Measurements from ENCODE around the gene SLC2A9.

The SLC2A9 gene

GRCh38 chr4:9880406-9881197 lies 140.7 kb downstream of the SLC2A9 start:
- no peak for DNase-seq

GRCh38 chr4:9877123-9877522 lies 144.2 kb downstream of the SLC2A9 start:
- DNase-seq = no peak

DNA sequence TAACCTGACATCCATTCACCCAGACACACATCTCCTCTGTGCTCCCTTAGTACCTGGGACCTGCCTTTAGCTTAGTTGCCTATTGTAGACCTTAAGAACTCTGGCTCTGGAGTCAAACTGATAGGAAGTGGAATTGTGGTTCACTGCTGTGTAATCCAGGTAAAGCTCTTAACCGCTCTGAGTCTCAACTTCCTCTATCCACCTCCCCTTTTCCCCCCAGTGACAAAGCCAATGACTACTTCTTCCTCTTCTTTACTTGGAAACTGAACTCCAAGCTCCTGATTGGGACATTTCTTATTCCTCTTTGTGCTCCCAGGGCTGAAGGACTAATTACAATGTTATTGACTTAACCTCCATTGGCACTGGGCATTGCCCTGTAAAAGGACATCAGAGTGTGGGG lies 145.8 kb downstream of the SLC2A9 start:
- no peak for DNase-seq

GRCh38 chr4:9874385-9874784 lies 146.9 kb downstream of the SLC2A9 start:
- DNase-seq = no peak

- DNase-seq = no peak
Observed at GRCh38 chr4:9870165-9870790, 151.0 kb downstream of the SLC2A9 start.

DNA sequence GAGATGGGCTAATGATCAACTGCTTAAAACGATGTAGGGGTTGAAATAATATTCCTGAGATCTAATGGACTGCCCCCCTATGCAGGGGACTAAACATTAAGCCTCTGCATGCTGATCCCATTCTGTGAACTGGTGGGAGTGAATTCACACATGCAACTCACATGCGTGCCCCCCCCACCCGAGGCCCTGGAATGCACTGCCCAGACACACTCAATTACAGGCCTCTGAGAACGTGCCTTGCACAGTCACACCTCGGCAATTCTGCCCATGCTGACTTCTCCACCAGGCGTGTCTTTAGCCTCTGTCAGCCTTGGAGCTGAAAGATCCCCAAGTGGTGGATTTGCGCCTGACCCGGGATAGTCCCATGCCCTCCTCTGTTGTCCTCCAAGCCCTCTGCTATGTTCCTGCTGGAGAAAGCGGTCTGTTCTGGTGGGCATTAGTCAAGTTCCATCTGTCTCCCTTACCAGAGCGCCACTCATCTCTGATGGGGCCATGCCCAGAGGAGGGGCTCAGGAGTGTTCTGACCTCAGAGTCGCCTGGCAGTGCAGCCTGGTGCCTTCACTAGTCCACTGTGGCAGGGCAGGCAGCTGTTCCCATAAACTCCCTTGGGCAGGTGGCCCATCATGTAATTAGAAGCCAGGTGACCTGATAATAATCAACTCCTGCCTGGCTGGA lies 153.4 kb downstream of the SLC2A9 start:
- no peak for DNase-seq

- no peak for DNase-seq
Observed at GRCh38 chr4:9866931-9867330, 154.4 kb downstream of the SLC2A9 start.

- DNase-seq = no peak
Observed at GRCh38 chr4:9861561-9861960, 159.7 kb downstream of the SLC2A9 start.

GRCh38 chr4:9859810-9860209 lies 161.5 kb downstream of the SLC2A9 start:
- no peak for DNase-seq

GRCh38 chr4:9849538-9849920 lies 171.8 kb downstream of the SLC2A9 start:
- DNase-seq = no peak

DNA sequence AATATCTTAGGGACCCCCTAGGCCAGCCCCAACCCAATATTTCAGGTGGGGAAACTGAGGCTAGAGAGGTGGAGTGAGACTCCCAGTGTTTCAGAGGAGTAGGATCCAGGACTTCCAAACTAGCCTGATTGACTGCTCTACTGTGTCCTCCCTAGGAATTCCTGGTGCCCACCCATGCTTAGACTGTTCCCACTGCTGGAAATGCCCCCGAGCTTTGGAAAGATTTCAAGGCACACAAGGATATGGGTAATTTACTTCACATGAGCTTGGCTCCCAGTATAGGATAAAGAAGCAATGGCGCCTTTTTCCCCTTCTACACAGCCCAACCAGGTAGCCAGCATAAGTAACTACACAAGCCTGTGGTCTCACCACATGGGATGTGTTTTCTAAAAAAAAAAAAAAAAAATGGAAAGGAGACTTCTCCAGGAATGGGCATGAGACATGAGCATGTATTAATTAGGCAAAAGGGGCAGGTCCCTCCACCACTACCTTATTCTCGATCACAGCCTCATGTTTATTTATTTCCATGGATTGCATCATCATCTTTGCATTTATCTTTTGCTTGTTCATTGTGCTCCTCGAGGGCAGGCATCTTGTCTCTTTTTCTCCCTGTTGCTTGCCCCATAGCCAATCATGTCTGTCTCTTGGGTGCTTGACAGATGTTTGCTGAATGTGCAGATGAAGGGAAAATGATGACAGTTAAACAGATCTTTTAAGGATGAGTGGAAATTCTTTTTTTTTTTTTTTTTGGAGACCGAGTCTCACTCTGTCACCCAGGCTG lies 173.1 kb downstream of the SLC2A9 start:
- no peak for DNase-seq

GRCh38 chr4:9845791-9846493 lies 175.4 kb downstream of the SLC2A9 start:
- no peak for DNase-seq

DNA sequence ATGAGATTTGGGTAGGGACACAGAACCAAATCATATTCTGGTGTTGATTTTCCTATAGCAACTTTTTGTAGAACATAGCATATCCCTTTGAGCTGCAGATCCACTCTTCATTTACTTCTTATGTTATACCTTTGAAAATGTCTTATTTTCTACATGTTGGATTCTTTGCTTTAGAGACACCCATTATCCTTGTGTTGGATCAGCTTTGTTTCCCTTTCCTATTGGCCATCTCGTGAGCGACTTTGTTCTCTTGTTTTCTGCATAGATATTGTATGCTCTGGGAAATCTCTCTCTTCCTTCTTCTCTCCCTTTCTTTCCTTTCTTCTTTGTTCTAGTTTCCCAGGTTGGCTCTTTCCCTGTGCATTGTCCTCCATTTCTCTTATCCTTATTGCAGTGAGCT lies 180.2 kb downstream of the SLC2A9 start:
- DNase-seq = no peak

DNA sequence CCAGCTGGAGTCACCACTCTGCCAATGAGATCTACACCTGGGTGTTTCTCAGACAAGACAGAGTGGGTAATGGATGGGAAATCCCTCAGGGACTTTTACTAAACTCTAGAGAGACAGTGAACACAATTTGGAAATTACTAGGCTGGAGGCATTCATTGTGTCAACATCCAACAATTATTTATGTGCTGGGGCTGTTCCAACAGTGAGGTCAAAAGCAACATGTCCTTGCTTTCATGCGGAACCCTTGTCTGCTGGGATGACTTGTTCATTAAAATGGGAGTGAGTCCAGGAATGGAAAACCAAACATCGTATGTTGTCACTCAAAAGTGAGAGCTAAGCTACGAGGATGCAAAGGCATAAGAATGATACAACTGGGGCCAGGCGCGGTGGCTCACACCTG lies 185.9 kb downstream of the SLC2A9 start:
- DNase-seq = no peak

DNA sequence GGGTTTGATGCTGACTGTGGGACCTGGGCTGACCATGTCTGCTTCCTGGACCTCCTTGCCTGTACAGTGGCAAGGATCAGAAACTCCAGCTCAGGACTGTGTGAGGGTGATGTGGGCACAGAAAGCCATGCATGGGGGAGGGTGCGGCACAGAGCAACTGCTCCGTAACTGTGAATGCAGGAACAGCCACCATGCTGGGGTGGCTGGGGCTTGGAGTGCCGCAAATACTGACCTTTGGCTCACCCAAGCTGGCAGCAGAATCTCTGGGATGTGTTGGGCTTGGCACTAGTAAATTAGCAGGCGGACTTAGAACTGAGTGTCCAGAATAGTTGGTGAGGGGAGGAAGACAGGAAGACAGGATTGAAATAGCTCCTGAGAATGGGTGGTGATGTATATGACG lies 187.9 kb downstream of the SLC2A9 start:
- DNase-seq = no peak

DNA sequence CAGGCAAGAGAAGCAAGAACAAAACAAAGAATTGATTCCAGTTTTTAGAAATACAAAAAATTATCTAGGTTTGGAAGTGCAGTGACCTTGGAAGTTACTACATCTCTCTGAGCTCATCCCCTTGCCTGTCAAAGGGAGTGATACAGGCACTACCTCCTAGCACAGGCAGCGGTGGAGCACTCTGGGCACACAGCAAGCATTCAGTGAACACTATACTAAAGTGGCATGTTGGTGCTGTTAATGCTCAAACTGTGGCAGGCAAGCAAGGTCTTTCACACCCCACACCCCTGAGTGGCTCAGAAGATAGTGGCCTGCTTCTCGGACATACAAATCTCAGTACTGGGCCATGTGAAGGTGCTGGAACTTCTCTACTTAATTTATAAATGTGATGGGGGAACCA lies 188.7 kb downstream of the SLC2A9 start:
- DNase-seq = no peak

- DNase-seq = no peak
Observed at GRCh38 chr4:9826551-9826950, 194.7 kb downstream of the SLC2A9 start.

DNA sequence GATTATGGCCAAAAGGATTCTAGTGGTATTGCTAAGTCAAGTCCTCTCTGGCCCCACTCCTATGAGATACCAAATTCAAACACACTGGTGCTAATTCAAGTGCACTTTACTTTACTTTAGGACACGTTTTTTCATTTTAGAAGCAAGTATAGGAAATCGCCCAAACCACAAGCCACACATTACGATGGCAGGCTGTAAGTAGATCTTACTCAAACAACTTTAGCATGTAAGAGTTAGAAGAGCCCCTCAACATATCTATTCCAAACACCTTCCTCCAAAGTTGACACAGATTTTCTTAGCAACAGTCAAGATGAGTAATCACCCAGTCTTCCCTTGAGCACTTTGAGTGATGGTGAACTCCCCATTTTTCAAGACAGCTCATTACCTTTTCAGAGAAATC lies 196.2 kb downstream of the SLC2A9 start:
- DNase-seq = no peak

- DNase-seq = no peak
Observed at GRCh38 chr4:9820343-9820742, 201.0 kb downstream of the SLC2A9 start.

DNA sequence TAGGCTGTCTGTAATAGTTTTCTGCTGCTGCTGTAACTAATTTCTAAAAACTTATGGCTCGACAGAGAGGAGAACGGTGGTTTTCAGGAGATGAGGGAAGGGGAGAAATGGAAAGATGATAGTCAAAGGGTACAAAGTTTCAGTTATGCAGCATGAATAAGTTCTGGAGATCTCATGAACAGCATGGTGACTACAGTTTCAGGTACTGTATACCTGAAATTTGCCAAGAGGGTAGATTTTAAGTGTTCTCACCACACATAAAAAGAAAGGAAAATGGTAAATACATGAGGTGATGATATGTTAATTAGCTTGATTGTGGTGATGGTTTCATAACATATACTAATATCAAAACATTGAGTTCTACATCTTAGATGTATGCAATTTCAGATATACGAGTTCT lies 205.0 kb downstream of the SLC2A9 start:
- no peak for DNase-seq

- no peak for DNase-seq
Observed at GRCh38 chr4:9812501-9813340, 208.6 kb downstream of the SLC2A9 start.

- no peak for DNase-seq
Observed at GRCh38 chr4:9811806-9812205, 209.5 kb downstream of the SLC2A9 start.
